Measurements from ENCODE around the gene ENTPD2.
A peak's percentile ranks its signal among the peaks of the same experiment; 100 is the strongest.

ENTPD2 gene

GRCh38 chr9:137068539-137069507, 15.0 kb upstream of the ENTPD2 start:
- DNase-seq (ENCODE audit: low read depth, low spot score) = no peak
- peak overlapping the region; percentile 80 for H3K4me3 ChIP-seq
- no peak for TF ChIP-seq EZH2 (IDR thresholded peaks at IDR 0.05)
- no peak for TF ChIP-seq POLR2AphosphoS5 (IDR thresholded peaks at IDR 0.05; ENCODE audit: borderline replicate concordance, low read depth, low read length)
- TF ChIP-seq FOXP2 (optimal IDR thresholded peaks at IDR 0.05; ENCODE audit: control extremely low read depth, extremely low read length, insufficient read depth) = no peak
- no peak overlapping the region for H3K27ac ChIP-seq
- peak overlapping the region; percentile 66 for H3K9ac ChIP-seq (ENCODE audit: insufficient read length)
- no peaks in the 10 kb centered on the region for H3K9me3 ChIP-seq (ENCODE audit: low read depth, low read length)
- peaks cover 4% of the 10 kb centered on the region; the same call in 1 of the 2 replicates for H3K36me3 ChIP-seq (ENCODE audit: insufficient read depth, low read length)

- no peak for DNase-seq (ENCODE audit: low read depth, low spot score)
- H3K9me3 ChIP-seq (ENCODE audit: low read depth, low read length) = no peaks in the 10 kb centered on the region
- H3K9ac ChIP-seq (ENCODE audit: insufficient read length) = no peak overlapping the region
- no peak for TF ChIP-seq EZH2 (IDR thresholded peaks at IDR 0.05)
- no peak for TF ChIP-seq POLR2AphosphoS5 (IDR thresholded peaks at IDR 0.05; ENCODE audit: borderline replicate concordance, low read depth, low read length)
- TF ChIP-seq FOXP2 (optimal IDR thresholded peaks at IDR 0.05; ENCODE audit: control extremely low read depth, extremely low read length, insufficient read depth) = no peak
- peaks cover 4% of the 10 kb centered on the region; the same call in 1 of the 2 replicates for H3K36me3 ChIP-seq (ENCODE audit: insufficient read depth, low read length)
- H3K4me3 ChIP-seq = peak overlapping the region; percentile 80
- H3K27ac ChIP-seq = 0 out of 2 replicates have a peak overlapping the region, but pooled peaks have one; percentile 13
These were observed 14.1 kb upstream of the ENTPD2 start for GRCh38 chr9:137067860-137068538.

DNA sequence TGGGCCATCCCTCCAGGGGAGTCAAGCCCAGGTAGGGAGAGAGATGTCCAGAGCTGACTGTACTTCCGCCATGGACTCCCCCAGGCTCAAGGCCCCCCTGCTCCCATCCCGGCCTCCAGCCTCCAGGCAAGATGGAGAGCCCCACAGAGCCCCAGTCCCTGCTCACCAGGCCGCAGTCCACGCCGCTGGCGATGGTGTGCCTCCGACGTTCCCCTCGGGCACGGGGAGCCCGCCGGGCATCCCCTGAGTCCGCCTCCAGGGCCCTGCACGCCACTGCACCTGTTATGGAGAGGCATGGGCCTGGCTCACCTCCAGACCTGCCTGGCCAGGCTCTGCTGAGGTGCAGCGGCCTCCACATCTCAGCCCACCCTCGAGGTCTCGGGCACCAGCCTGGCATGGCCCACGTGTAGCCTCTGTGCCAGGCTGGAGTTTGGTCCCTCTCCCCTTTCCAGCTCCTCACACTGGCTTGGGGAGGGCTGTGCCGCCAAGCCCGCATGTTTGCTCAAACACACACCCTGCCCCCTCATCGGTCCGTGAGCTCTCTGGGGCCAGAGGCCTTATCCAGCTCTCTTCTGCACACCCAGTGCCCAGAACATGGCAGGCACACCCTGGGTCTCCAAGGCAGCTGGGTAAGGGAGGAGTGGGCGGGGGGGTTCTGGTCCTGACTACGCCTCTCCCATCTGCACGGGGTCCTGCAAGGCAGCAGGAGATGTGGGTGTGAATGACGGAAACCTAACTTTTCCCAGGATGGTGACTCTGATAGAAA, 12.4 kb upstream of the ENTPD2 start:
- Histone ChIP-seq H3K9ac (ENCODE audit: insufficient read length) (no peak overlapping the region), H3K4me3 (no peak overlapping the region), H3K36me3 (ENCODE audit: insufficient read depth, low read length) (peaks cover 4% of the 10 kb centered on the region; the same call in 1 of the 2 replicates), H3K9me3 (ENCODE audit: low read depth, low read length) (no peaks in the 10 kb centered on the region), H3K27ac (no peak overlapping the region)
- TF ChIP-seq FOXP2 (optimal IDR thresholded peaks at IDR 0.05; ENCODE audit: control extremely low read depth, extremely low read length, insufficient read depth) (no peak), POLR2AphosphoS5 (IDR thresholded peaks at IDR 0.05; ENCODE audit: borderline replicate concordance, low read depth, low read length) (no peak), EZH2 (IDR thresholded peaks at IDR 0.05) (no peak)
- no peak for DNase-seq (ENCODE audit: low read depth, low spot score)

GRCh38 chr9:137065336-137065967, 11.6 kb upstream of the ENTPD2 start:
- TF ChIP-seq POLR2AphosphoS5 (IDR thresholded peaks at IDR 0.05; ENCODE audit: borderline replicate concordance, low read depth, low read length) (no peak), EZH2 (IDR thresholded peaks at IDR 0.05) (no peak), FOXP2 (optimal IDR thresholded peaks at IDR 0.05; ENCODE audit: control extremely low read depth, extremely low read length, insufficient read depth) (no peak)
- Histone ChIP-seq H3K9me3 (ENCODE audit: low read depth, low read length) (no peaks in the 10 kb centered on the region), H3K9ac (ENCODE audit: insufficient read length) (no peak overlapping the region), H3K36me3 (ENCODE audit: insufficient read depth, low read length) (peaks cover 4% of the 10 kb centered on the region; the same call in 1 of the 2 replicates), H3K4me3 (no peak overlapping the region), H3K27ac (no peak overlapping the region)
- no peak for DNase-seq (ENCODE audit: low read depth, low spot score)

GRCh38 chr9:137064880-137065164, 11.0 kb upstream of the ENTPD2 start:
- H3K36me3 ChIP-seq (ENCODE audit: insufficient read depth, low read length) = peaks cover 4% of the 10 kb centered on the region; the same call in 1 of the 2 replicates
- no peak for TF ChIP-seq EZH2 (IDR thresholded peaks at IDR 0.05)
- no peak for TF ChIP-seq POLR2AphosphoS5 (IDR thresholded peaks at IDR 0.05; ENCODE audit: borderline replicate concordance, low read depth, low read length)
- TF ChIP-seq FOXP2 (optimal IDR thresholded peaks at IDR 0.05; ENCODE audit: control extremely low read depth, extremely low read length, insufficient read depth) = no peak
- no peak for DNase-seq (ENCODE audit: low read depth, low spot score)
- no peak overlapping the region for H3K4me3 ChIP-seq
- H3K9ac ChIP-seq (ENCODE audit: insufficient read length) = no peak overlapping the region
- no peaks in the 10 kb centered on the region for H3K9me3 ChIP-seq (ENCODE audit: low read depth, low read length)
- H3K27ac ChIP-seq = no peak overlapping the region

DNA sequence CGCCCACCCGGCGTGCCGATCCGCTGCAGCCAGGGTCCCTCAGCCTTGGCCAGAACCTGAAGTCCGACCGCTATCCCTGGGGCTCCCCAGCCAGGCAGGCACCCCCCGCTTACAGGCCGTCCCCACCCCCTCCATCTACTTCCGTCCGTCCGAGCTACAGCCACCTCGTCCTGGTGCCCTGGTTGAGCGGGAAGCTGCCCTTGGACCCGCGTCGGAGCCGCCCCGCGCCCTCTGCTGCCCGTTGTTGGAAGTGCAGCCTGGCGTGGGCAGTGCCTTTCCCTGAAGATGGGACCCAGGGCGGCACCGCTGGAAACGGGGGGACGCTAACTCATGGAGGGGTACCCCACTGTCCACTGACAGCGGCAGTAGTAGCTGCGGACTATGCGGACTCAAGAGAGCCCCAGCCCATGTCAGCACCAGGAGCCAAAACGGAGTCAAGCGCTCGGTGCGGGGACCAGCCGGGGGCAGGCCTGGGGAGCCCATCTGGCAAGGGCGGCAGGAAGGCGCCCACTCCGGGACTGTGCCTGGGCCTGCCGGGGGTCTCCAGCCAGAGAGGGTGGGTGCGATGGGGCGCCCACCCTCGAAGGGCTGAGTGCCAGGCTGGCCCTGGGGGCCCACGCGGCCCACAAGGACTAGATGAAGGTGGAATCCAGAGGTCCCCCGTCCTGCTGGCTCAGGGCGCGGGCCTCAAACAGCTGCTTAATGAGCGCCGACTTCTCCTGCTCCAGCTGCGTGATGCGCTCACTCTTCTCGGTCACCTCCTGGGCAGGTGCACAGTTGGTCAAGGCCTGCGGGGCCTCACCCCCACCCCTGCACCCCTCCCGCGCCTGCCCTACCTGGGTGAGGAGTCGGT, 10.4 kb upstream of the ENTPD2 start:
- no peak overlapping the region for H3K27ac ChIP-seq
- TF ChIP-seq POLR2AphosphoS5 (IDR thresholded peaks at IDR 0.05; ENCODE audit: borderline replicate concordance, low read depth, low read length) (no peak), EZH2 (IDR thresholded peaks at IDR 0.05) (no peak), FOXP2 (optimal IDR thresholded peaks at IDR 0.05; ENCODE audit: control extremely low read depth, extremely low read length, insufficient read depth) (no peak)
- no peak overlapping the region for H3K9ac ChIP-seq (ENCODE audit: insufficient read length)
- no peak for DNase-seq (ENCODE audit: low read depth, low spot score)
- H3K9me3 ChIP-seq (ENCODE audit: low read depth, low read length) = no peaks in the 10 kb centered on the region
- peaks cover 4% of the 10 kb centered on the region; the same call in 1 of the 2 replicates for H3K36me3 ChIP-seq (ENCODE audit: insufficient read depth, low read length)
- no peak overlapping the region for H3K4me3 ChIP-seq

All from SK-N-MC (cell line).